Activated T-cell treated with anti-CD3 and anti-CD28 coated beads for 24 hours (primary cell): ENCODE results near the gene CRABP1.

Source experiments
- DNase-seq: peaks from one replicate; pipeline ENCODE4 v3.0.0-alpha.2; 2020; ENCODE audit warnings: low read depth

The CRABP1 gene

DNA sequence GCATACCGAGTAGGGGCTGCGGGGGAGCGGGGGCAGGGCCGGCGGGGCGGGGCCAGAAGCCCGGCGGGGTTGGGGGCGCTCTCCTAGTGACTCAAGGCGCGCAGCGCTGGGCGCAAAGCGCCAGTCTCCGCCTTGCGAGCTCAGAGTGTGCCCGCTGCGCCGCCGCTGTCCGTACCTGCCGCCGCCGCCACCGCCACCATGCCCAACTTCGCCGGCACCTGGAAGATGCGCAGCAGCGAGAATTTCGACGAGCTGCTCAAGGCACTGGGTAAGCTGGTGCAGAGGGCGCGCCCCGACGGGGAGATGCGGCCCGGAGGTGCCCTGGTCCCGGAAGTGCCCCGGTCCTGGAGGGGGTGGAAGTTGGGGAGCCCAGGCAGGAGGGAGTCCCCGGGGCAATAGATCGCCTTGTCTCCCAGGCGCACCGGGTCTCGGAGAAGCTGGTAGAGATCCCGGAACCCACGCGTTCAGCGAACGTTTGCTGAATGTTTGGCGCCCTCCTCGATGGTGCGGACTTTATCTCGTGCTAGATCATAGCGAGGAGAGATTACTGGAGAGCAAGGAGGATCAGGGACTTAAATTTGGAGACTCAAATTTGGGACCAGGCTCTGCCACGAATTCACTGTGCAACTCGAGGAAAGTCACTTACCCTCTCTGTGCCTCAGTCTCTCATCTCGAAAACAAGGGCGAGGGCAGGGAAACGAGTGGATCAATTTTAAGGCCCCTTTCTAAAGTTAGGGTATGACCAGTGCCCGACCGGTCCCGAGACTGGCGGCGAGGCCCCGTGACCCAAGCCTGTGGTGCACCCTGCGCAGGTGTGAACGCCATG lies at the start of gene CRABP1:
Gene CRABP1 (plus strand): TSS at position 123 of the 826 bp plus-strand sequence. CDS start 76 bp downstream, at position 199.
- no peak for DNase-seq

DNA sequence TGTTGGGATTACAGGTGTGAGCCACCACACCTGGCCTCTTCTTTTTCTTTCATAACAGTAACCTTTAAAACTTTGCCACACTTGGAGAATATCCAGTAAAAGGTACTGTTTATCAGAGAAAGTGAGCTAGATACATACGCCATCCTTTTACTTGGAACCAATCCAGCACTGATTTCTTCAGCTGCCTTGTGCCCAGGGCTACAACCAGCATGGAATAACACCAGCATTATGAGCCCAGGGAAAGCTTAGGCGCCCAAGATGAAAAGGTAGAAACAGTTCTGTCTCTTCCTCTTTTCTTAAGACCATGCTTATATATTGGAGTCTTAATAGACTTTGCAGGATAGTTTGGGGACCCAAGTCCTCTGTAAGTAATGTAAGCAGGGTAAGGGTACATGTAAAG lies 49.1 kb upstream of the CRABP1 start:
- no peak for DNase-seq

DNA sequence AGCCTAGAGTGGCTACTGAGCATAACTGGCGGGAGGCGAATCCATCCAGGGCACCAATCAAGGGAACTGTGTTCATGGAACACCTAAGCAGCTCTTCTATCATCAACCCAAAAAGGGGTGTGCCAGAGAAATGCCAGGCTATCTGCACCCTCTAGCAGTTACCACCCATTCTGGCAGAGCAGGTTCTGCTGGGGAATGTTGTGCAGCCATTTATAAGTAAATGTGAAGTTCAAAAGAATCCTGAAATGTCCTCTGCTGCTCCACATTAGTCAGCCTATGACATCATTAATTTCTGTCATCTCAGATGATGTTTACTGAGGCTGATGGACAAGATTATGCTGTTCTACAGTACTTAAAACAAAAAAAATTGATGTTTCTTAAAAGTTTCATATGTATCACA lies 48.5 kb upstream of the CRABP1 start:
- no peak for DNase-seq

DNA sequence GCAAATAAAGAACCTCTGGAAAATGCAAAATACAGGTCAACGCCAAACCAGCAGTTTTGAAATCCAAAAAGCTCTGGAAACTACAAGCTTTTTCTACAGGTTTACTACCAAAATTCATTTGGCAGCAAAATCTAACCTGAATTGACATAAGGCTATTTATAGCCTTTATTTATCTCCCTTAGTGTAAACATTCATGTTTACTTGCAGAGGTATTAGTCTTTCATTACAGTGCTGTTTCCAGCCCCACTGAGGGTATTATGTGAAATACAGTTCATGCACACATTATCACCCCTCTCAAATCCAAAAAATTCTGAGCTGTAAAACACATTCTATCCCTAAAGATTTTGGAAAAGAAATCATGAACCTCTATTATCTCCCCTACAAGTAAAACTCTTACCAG lies 47.9 kb upstream of the CRABP1 start:
- no peak for DNase-seq

DNA sequence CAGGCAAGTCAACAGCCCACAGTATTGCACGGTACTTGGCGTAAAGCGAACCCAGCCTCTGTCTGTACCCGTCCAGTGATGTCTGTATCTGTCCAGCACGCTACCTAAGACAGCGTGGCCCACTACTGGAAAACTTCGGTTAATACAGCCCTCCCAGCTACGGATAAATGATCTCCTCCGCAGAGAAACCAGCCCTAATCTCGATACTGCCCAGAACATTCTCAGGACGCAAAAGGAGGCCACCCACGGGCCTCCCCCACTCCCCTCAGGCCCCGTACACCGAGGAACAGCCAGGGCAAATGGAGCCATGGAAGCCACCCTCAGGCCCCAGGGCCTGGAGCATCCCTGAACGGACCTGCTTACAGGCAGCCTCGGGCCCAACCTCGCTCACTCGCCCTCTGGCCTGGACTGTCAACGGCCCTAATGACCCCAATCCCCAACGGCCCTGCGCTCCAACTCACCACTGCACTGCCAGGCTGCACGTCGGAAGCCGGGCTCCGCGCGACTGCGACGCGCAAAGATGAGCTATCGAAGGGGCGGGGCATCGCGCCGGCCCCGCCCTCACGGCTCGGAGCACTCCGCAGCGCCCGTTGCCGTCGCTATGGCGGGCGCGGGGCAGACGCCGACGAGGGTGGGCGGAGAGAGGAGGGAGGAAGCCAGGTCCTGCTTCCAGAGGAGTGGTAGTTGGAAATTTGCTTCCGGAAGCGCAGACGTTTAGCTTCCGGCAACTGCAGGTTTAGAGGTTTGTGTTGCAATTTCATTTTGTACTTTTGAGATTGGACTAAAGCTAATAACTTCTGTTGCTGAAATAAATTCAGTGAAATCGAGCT lies 40.8 kb upstream of the CRABP1 start, which contains the start of gene SKIC8:
Gene SKIC8 (minus strand): TSS at position 509 of the 830 bp plus-strand sequence. CDS start 3,923 bp downstream, outside the sequence.
- peak; percentile 89 for DNase-seq

DNA sequence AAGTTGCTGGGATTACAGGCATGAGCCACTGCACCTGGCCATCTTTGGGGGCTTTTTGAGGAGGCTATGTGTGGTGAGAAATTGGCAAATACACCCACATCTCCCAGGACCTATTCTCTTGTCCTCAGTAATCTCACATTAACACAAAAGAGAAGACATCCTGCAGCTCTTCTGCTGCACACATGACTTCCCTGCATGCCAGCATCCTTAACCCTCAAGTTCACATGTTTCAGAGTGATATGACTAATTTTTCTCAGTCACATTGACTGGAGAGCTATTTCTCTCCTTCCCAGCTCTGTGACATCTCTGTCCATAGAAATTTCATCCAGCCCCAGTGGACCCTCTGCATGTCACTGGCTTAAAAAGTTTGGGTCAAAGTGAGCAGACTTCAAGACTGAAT lies 38.8 kb upstream of the CRABP1 start:
- DNase-seq, result no peak

DNA sequence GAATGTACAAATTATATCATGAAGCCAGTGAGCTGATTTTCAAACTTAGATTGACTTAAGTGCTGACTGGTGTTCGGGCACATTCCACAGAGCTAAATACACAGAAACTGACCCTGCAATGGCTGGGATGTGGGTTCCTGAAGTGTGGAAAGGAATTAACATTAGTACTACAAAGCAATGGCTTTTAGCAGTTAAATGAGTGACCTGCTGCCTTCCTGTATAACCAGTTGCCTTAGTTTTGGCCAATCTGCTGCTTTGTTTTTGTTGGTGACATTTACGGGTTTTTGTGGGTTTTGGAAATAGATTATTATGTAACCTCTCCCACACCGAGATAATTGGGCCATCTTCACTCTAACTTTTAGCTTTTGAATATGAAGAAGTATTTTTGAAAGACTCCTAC lies 38.3 kb upstream of the CRABP1 start:
- no peak for DNase-seq

DNA sequence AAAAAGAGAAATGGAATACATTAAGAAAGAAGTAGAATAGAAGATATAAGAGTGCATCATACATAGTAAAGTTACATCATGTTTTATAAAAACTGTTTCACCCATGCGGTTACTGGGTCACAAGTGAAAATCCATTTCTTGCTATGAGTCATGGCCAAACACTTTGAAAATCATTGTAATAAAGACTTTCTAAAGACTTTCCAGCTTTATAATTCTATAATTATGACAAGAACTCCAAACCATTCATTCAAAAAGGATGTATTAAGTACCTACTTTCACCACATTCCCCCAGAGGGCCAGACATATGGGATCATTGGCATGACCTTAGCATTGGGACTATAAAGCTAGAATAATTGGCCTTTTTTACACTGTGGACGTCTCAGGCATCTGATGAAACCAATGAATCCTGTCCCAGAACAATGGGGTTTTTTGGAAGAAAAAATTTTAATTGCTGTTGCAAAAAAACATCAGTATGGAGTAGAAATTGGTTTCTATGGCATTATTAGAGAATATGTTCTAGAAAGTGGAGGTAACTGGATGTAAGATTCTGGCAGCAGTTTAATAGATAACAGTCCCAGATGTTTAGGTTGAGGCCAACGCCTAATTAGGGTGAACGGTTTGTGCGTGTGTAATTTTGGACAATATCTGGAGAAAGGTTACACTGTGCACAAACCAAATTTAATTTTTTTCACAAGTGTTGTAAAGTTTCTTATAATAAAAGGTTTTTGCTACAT lies 37.4 kb upstream of the CRABP1 start:
- no peak for DNase-seq

DNA sequence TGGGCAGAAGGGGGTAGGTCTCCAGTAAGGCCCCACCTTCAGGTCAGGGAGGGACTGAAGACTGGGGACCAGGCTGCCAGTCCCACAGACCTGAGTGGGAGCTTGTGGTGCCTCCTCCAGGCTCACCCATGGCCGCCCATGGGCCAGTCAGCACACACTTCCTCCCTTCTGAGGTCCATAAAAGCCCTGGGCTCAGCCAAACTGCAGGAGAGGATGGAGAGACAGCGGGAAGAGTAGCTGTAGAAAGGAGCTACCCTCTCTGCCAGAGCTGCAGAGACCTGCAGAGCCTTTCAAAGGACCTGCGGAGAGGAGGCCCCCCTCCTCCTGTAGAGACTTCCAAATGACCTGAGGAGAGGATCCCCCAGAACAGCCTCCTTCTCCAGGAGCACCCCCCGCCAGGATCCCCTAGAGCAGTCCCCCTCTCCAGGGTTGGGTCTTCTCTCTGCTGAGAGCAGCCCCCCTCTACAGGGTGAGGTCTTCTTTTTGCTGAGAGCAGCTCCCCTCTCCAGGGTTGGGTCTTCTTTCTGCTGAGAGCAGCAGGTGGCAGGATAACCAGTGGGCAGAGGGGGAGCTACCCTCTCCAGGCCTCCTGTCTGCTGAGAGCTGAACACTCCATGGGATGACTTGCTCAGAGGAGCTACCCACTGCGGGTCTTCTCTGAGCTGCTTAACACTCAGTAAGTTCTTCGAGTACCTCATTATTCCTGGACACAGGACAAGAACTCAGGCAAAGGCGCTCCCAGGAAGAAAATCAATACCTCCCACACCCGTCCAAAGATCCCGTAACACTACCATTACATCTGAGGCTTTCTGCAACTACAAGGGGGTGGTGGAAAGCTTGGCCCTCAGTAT lies 35.7 kb upstream of the CRABP1 start:
- DNase-seq, result no peak

DNA sequence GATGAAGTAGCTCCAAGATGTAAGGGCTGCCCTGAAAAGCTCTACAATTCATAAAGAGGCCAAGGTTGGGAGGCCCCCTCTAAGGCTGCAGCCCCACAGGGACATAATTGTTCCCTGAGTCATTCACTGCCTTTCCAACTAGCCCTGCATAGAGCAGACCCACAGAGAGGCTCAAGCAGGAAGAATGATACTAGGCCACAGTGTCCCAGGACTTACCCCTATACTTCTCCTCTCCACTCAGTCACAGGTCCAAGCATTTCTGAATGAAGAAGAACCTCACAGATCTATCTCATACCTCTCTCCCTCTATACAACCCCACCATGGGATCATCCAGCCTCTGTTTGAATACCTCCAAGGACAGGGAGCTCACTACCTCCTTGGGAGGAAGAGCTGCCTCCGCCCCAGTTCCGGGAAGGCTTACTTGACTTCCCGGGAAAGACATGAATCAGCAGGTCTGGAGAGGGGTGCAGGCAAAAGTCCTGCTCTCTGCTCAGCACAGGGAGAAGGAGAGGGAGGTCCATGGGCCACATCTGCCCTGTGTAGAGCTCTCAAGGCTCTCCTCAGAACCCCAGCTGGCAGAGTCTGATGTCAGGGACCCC lies 33.9 kb upstream of the CRABP1 start:
- no peak for DNase-seq

DNA sequence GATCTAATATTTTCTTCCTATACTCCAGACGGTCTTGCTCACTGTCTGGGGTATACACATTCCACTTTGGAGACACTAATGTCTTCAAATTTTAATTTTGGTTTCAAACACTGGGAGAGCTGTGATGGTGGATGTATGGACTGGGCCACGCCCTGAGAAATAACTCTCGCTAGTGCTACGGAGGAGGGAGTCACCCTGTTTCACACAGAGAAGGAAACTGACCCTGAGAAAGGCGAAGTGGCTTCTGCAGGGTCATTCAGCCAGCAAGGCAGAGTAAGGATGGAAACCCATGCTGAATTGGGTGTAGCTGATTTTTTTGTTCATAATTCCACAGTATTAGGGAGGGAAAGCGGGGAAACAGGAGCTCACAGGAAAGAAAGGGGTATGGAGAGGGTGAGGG lies 32.2 kb upstream of the CRABP1 start:
- DNase-seq, result no peak

DNA sequence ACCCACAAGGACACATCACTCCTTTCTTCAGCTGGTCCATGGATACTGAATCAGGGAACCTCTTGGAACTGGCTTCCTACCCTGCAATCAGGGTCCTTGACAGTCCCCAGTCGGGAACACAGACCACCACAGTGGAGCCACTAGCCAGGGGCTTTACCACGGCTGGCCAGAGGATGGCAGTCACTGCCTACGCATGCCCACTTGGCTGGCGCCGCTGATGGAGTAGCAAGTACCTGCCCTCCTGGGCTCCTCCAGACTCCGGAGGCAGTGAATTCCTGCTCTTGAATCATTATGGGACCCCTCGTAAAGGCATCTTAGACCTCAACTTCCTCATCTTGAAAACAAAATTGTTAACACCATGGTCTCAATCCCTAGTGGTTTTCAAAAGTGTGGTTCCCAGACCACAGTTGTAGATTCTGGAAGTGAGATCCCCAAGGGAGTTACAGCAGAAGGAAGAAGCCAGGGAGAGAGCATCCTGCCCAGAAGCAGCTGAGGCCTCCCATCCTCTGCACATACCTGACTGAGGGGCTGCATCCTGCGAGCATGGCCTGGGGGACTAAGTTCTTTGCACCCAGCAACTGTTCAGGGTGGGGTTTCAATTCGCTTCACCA lies 31.6 kb upstream of the CRABP1 start:
- peak; percentile 29 for DNase-seq

DNA sequence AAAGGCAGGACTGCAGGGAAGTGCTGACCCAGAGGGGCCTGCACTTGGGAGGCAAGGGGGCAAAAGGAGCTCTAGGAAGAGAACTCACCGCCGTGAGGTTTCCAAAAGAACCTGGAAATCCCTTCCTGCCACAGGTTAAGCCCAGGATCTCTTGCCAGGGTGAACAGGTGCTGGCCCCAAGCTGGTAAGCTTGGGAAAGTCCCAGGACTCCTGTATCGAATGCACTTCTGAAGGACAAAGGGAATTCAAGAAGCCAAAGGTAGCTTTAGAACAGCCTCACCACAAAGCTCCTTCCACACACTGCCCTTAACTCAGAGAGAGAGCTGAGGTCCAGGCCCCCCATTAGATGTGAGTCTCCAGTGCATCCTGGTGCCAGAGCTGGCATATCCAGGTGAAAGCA lies 28.9 kb upstream of the CRABP1 start:
- no peak for DNase-seq

DNA sequence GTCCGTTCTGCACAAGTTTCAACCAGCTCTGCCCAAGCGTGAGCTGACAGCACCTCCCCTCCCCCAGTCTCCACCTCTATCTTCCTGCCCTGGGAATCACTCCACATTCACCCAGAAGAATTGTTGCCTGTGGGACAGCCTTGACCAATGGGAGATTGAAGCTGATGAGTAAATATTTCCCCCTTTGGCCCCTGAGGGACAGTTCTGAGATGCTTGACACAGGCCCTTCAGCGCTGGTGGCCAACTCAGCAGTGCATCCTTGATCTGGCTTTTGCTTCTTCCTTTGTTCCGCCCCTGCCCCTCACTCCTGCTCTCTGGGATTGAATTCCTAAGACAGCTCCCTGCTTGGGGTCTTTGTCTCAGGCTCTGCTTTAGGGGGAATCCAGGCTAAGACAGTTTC lies 27.6 kb upstream of the CRABP1 start:
- DNase-seq, result no peak

DNA sequence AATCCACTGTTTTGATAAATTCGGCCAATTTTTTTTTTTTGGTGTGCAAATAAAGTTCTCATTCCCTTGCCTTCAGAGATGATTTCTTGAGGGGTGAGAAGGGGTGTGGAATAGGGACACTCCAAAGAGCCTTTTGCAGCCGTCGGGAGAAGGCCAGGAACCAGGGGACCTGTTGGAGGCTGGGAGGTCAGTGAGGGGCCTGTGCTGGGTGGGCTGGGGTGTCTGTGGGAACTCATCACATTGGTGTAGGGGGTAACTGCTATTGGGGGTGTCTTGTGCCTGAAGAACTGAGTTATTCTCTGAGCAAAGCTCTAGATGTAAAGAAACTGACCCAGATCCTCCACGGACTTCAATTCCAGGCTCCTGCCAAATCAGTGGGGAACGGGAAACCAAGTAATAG lies 27.2 kb upstream of the CRABP1 start:
- DNase-seq, result no peak

DNA sequence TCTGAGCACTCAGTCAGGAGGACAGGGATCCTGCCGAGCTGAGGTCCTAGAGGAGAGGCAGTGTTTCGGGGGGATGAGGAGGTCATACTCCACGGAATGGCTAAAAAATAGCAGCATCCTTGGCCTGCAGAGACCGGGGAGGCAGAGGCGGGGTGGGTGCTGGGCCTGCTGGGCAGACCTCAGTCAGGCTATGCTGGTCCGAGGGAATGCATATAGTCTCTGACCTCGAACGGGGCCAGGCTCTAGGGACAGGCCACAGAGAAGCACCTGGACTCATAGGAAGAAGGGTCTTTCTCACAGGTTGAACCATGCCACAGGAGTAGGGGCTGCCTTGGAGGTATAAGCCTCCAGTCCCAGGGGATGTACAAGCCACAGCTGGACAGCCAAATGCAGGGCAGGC lies 26.8 kb upstream of the CRABP1 start:
- DNase-seq, result no peak

DNA sequence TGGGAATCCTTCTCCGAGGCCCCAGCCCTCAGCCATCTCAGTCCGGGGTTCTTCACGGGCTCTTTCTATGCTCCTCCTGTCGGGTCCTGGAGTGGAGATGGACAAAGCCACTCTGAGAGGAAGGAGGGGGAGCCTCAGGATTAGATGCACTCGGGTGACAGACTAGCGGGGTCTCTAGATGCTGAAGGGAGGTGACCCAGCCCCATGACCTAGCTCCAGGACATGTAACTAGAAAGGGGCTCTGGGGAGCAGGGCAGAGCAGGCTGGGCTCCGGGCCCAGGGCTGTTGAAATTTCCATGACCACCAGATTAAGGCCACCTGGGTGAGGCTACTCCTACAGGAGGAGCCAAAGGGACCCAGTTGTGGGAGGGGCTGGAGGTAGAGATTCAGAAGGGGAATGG lies 26.0 kb upstream of the CRABP1 start:
- DNase-seq, result no peak

DNA sequence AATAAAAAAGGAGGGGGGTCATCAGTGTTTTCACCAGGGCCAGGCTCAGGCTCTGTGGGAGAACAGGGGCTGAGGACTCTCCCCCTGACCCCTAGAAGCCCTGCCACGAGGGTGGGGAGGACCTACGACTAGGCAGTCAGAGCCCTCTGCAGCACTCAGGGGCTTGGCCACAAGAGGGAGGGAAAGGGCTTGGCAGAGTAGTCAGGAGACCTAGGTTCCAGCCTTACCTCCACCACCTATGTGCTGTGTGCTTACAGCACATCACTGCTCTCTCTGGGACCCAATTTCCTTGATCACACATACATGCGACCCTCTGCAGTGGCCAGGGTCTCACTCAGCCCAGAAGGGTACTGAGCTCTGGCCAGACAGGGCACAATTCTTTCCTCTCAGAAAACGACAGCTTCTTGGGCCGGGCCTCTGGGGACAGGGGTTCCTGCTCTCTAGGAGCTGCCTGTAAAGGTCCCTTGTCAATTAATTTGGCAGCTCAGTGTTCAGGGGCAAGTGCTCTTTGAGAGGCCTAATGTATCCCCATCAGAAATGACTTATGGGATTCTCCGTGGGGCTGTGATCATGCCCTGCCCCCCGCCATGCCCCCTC lies 24.4 kb upstream of the CRABP1 start:
- DNase-seq, result no peak

DNA sequence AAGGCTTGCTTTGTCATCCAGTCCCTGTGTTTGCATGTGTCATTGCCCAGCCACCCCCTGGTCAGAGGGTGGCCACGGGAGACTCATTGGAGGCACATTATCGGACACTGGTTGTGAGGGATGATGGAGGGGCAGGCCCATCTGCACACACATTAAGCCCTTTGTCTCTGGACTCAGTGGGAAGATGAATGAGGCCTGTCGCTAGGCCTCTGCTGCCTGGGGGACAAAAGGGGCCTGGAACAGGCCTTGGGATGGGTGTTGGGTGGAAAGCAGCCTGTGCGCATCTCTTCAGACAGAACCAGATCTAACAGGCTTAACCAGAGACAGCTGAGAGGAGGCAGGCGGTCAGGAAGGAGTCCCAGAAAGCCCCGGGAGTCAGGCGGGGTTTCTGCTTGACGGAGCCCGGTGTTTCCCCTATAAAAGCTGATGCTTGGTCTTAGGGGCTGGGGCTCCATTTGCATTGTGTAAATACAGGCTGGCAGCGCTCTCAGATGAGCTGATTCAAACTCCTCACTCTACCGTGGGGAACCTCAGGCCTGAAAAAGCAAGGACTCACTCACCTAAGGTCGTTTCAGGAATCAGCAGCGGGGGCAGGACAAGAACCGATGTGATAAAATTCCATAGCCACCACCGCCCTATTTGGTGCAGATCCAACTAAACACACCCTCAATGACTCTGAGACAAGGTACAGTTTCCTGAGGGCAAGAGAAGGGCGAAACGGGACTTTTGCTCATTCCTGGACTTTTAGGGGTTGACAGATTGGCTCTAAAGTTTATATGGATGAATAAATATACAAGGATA lies 23.7 kb upstream of the CRABP1 start:
- no peak for DNase-seq
